Testis (tissue), 2 donors: Measurements from ENCODE around the gene ZNF488.

Experiments used
- POLR2A ChIP-seq: fragments of 450-650 bp; IDR thresholded peaks from one replicate; pipeline ENCODE4 v1.6.1; 2017; ENCODE audit warnings: antibody characterized with exemption, mild to moderate bottlenecking, moderate library complexity
- TF ChIP-seq, protein P1 (sequence below), 3 experiments: fragments of 450-650 bp in 2 of 3; fragments of 200-600 bp in 1 of 3; sonication (generic) in 1 of 3; IDR thresholded peaks; one replicate each; pipeline ENCODE4 v1.5.1; 2016 to 2019; ENCODE audit warnings: antibody characterized with exemption in 3 of 3, mild to moderate bottlenecking in 2 of 3, moderate library complexity in 1 of 3

DNA sequence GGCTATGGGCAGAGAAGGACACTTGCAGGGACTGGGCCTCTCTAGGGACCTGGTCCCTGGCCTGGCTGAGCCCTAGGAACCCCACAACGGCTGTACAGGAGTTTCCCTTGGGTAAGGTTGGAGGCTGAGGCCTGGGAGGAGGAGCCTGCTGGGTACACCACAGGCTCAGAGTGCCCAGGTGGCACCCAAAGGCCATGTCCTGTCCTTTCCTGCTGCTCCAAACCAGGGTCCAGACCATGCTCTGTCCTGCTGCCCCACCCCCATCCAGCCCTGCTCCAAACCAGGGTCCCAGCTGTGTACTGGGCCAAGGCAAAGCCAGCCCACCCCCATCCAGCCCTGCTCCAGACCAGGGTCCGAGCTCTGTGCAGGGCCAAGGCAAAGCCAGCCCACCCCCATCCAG lies 35.3 kb upstream of the ZNF488 start:
- TF ChIP-seq, protein P1, sequence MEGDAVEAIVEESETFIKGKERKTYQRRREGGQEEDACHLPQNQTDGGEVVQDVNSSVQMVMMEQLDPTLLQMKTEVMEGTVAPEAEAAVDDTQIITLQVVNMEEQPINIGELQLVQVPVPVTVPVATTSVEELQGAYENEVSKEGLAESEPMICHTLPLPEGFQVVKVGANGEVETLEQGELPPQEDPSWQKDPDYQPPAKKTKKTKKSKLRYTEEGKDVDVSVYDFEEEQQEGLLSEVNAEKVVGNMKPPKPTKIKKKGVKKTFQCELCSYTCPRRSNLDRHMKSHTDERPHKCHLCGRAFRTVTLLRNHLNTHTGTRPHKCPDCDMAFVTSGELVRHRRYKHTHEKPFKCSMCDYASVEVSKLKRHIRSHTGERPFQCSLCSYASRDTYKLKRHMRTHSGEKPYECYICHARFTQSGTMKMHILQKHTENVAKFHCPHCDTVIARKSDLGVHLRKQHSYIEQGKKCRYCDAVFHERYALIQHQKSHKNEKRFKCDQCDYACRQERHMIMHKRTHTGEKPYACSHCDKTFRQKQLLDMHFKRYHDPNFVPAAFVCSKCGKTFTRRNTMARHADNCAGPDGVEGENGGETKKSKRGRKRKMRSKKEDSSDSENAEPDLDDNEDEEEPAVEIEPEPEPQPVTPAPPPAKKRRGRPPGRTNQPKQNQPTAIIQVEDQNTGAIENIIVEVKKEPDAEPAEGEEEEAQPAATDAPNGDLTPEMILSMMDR (IDR thresholded peaks at IDR 0.05): no peak
- TF ChIP-seq POLR2A: no peak
